ENCODE data around the gene NHLRC4. TPM values are rescaled to one million over a fixed set of nuclear protein-coding genes. Genes with fewer than 3 reads are reported as not detected.

Gene NHLRC4
- total RNA-seq, 4 donors from 2014 or later: 0.47 to 2.9 (median 0.87) TPM

- no peak for ATAC-seq
- Histone ChIP-seq H3K4me1 (peaks cover 0 to 22% (median 6%) of the 10 kb centered on the region in 3 donors), H3K4me3 (no peak overlapping the region), H3K9me3 (no peaks in the 10 kb centered on the region), H3K27me3 (no peaks in the 10 kb centered on the region), H3K27ac (no peak overlapping the region), H3K36me3 (peaks cover 0 to 60% of the 10 kb centered on the region in 2 donors)
- 45% methylated on average over 2 of the region's 13 CpGs; no CpG with 5 or more reads in 1 of the 2 donors for WGBS, 2 donors (ENCODE audit: low coverage in 1 of 2)
- no peak for TF ChIP-seq POLR2A (IDR thresholded peaks at IDR 0.05)
- TF ChIP-seq POLR2AphosphoS5 (IDR thresholded peaks at IDR 0.05): no peak
- no peak for TF ChIP-seq EP300 (IDR thresholded peaks at IDR 0.05)
- TF ChIP-seq CTCF (IDR thresholded peaks at IDR 0.05): no peak
Observed at GRCh38 chr16:520847-521246, 46.0 kb upstream of the NHLRC4 start.

GRCh38 chr16:521381-522210, 45.2 kb upstream of the NHLRC4 start:
- H3K4me3 ChIP-seq: no peak overlapping the region
- no peaks in the 10 kb centered on the region for H3K9me3 ChIP-seq
- TF ChIP-seq CTCF (IDR thresholded peaks at IDR 0.05): no peak
- no peak for TF ChIP-seq EP300 (IDR thresholded peaks at IDR 0.05)
- TF ChIP-seq POLR2AphosphoS5 (IDR thresholded peaks at IDR 0.05): no peak
- no peak for TF ChIP-seq POLR2A (IDR thresholded peaks at IDR 0.05)
- H3K27me3 ChIP-seq: no peaks in the 10 kb centered on the region
- 70 to 90% methylated on average over 2 to 4 of the region's 34 CpGs for WGBS, 2 donors (ENCODE audit: low coverage in 1 of 2)
- H3K36me3 ChIP-seq: peaks cover 0 to 52% of the 10 kb centered on the region in 2 donors
- H3K27ac ChIP-seq: no peak overlapping the region
- peaks cover 3 to 29% (median 13%) of the 10 kb centered on the region in 3 donors for H3K4me1 ChIP-seq
- no peak for ATAC-seq

- Histone ChIP-seq H3K4me3 (no peak overlapping the region), H3K9me3 (no peaks in the 10 kb centered on the region), H3K27ac (no peak overlapping the region), H3K36me3 (peaks cover 0 to 43% of the 10 kb centered on the region in 2 donors), H3K4me1 (peaks cover 3 to 32% (median 14%) of the 10 kb centered on the region in 3 donors), H3K27me3 (no peaks in the 10 kb centered on the region)
- TF ChIP-seq EP300 (IDR thresholded peaks at IDR 0.05): no peak
- no peak for TF ChIP-seq POLR2AphosphoS5 (IDR thresholded peaks at IDR 0.05)
- no peak for TF ChIP-seq POLR2A (IDR thresholded peaks at IDR 0.05)
- TF ChIP-seq CTCF (IDR thresholded peaks at IDR 0.05): no peak
- 71% methylated on average over 10 of the region's 23 CpGs; no CpG with 5 or more reads in 1 of the 2 donors for WGBS, 2 donors (ENCODE audit: low coverage in 1 of 2)
- no peak for ATAC-seq
Observed at GRCh38 chr16:522320-523096, 44.3 kb upstream of the NHLRC4 start.

- TF ChIP-seq CTCF (IDR thresholded peaks at IDR 0.05): no peak
- TF ChIP-seq EP300 (IDR thresholded peaks at IDR 0.05): no peak
- no peak for TF ChIP-seq POLR2A (IDR thresholded peaks at IDR 0.05)
- TF ChIP-seq POLR2AphosphoS5 (IDR thresholded peaks at IDR 0.05): no peak
- H3K4me3 ChIP-seq: no peak overlapping the region
- no peak for ATAC-seq
- H3K4me1 ChIP-seq: peaks cover 3 to 34% (median 14%) of the 10 kb centered on the region in 3 donors
- H3K27me3 ChIP-seq: no peaks in the 10 kb centered on the region
- no peaks in the 10 kb centered on the region for H3K9me3 ChIP-seq
- peaks cover 0 to 37% of the 10 kb centered on the region in 2 donors for H3K36me3 ChIP-seq
- no peak overlapping the region for H3K27ac ChIP-seq
- 82 to 100% methylated on average over 1 to 15 of the region's 22 CpGs for WGBS, 2 donors (ENCODE audit: low coverage in 1 of 2)
Observed at GRCh38 chr16:523097-523741, 43.6 kb upstream of the NHLRC4 start.
